Testis (tissue), 2 donors: ENCODE data around the gene MOV10L1.

Experiments used
- POLR2A ChIP-seq: fragments of 450-650 bp; IDR thresholded peaks from one replicate; pipeline ENCODE4 v1.6.1; 2017; ENCODE audit warnings: antibody characterized with exemption, mild to moderate bottlenecking, moderate library complexity
- TF ChIP-seq, protein P1 (sequence below), 3 experiments: fragments of 450-650 bp in 2 of 3; fragments of 200-600 bp in 1 of 3; sonication (generic) in 1 of 3; IDR thresholded peaks; one replicate each; pipeline ENCODE4 v1.5.1; 2016 to 2019; ENCODE audit warnings: antibody characterized with exemption in 3 of 3, mild to moderate bottlenecking in 2 of 3, moderate library complexity in 1 of 3

GRCh38 chr22:50198624-50199017, 108.8 kb downstream of the MOV10L1 start:
- no peak for TF ChIP-seq POLR2A
- TF ChIP-seq, protein P1, sequence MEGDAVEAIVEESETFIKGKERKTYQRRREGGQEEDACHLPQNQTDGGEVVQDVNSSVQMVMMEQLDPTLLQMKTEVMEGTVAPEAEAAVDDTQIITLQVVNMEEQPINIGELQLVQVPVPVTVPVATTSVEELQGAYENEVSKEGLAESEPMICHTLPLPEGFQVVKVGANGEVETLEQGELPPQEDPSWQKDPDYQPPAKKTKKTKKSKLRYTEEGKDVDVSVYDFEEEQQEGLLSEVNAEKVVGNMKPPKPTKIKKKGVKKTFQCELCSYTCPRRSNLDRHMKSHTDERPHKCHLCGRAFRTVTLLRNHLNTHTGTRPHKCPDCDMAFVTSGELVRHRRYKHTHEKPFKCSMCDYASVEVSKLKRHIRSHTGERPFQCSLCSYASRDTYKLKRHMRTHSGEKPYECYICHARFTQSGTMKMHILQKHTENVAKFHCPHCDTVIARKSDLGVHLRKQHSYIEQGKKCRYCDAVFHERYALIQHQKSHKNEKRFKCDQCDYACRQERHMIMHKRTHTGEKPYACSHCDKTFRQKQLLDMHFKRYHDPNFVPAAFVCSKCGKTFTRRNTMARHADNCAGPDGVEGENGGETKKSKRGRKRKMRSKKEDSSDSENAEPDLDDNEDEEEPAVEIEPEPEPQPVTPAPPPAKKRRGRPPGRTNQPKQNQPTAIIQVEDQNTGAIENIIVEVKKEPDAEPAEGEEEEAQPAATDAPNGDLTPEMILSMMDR (IDR thresholded peaks at IDR 0.05), result no peak
